SK-N-MC (cell line): Measurements from ENCODE around the gene HACD1.
"Not testable (repeated sequence)": the region's sequence is repeated elsewhere in the genome, so short reads cannot be mapped to it uniquely, and the experiment has no call there.

ENCODE experiments used
- DNase-seq: peaks from one replicate; pipeline ENCODE4 v3.0.0-alpha.2; 2011; ENCODE audit warnings: low read depth, low spot score
- H3K27ac ChIP-seq: fragments of 200-600 bp; sonication (generic); 2 replicates; pipeline ENCODE4 v1.5.1; 2016; ENCODE audit warnings: mixed run types
- H3K36me3 ChIP-seq: fragments of 200-600 bp; sonication (generic); 2 replicates; pipeline ENCODE4 v1.6.1; 2017; ENCODE audit warnings: antibody characterized with exemption, low read length, mixed read lengths; ENCODE audit not compliant: insufficient read depth
- H3K4me3 ChIP-seq: fragments of 200-600 bp; sonication (generic); 2 replicates; pipeline ENCODE4 v1.5.1; 2016
- H3K9ac ChIP-seq: fragments of 200-600 bp; sonication (generic); 2 replicates; pipeline ENCODE4 v1.8.0; 2017; ENCODE audit warnings: mixed run types, mixed read lengths; ENCODE audit not compliant: insufficient read length
- H3K9me3 ChIP-seq: fragments of 200-600 bp; sonication (generic); 2 replicates; pipeline ENCODE4 v1.6.1; 2017; ENCODE audit warnings: low read depth, mild to moderate bottlenecking, antibody characterized with exemption, low read length, moderate library complexity, mixed read lengths
- EZH2 ChIP-seq: fragments of 200-600 bp; sonication (generic); IDR thresholded peaks from one replicate; pipeline ENCODE4 v1.6.1; 2017; ENCODE audit warnings: antibody characterized with exemption
- FOXP2 ChIP-seq: optimal IDR thresholded peaks from 2 replicates; pipeline ENCODE3; 2011; ENCODE audit warnings: mild to moderate bottlenecking, moderate library complexity; ENCODE audit not compliant: insufficient read depth; ENCODE audit errors: extremely low read length, control extremely low read depth
- POLR2AphosphoS5 ChIP-seq: IDR thresholded peaks from 2 replicates; pipeline ENCODE4 v1.6.1; 2012; ENCODE audit warnings: mild to moderate bottlenecking, low read depth, low read length, borderline replicate concordance

HACD1 gene

GRCh38 chr10:17605936-17606335 is 11.2 kb downstream of the HACD1 start:
- Histone ChIP-seq H3K9ac (no peak overlapping the region), H3K9me3 (no peaks in the 10 kb centered on the region), H3K4me3 (no peak overlapping the region), H3K27ac (no peak overlapping the region), H3K36me3 (no peaks in the 10 kb centered on the region)
- no peak for DNase-seq
- TF ChIP-seq EZH2 = no peak
- no peak for TF ChIP-seq FOXP2
- TF ChIP-seq POLR2AphosphoS5 = no peak

DNA sequence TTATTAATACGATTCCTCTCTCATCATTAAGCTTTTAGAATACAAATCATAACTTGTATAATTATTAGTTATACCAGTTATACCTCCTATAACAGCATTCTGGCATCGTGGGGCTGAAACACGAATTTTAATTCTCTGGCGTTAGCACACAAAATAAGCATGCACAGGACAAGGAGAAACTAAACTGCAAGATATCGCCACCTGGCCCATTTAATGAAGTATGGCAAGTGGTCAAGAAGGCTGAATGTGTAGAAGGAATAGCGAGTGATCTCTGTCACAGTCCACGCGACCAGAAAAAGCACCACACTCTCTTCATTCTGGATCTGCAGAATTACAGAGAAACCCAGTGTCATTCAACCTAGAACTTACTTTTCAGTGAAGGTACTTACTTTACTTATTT is 18.1 kb downstream of the HACD1 start:
- no peak overlapping the region for H3K27ac ChIP-seq
- no peak overlapping the region for H3K9ac ChIP-seq
- no peak for TF ChIP-seq POLR2AphosphoS5
- no peak overlapping the region for H3K4me3 ChIP-seq
- no peaks in the 10 kb centered on the region for H3K36me3 ChIP-seq
- no peak for DNase-seq
- H3K9me3 ChIP-seq = no peaks in the 10 kb centered on the region

GRCh38 chr10:17597386-17597785 is 19.8 kb downstream of the HACD1 start:
- H3K9ac ChIP-seq = no peak overlapping the region
- H3K4me3 ChIP-seq = no peak overlapping the region
- no peaks in the 10 kb centered on the region for H3K9me3 ChIP-seq
- DNase-seq = no peak
- TF ChIP-seq FOXP2 = no peak
- TF ChIP-seq EZH2 = no peak
- TF ChIP-seq POLR2AphosphoS5 = no peak
- H3K36me3 ChIP-seq = no peaks in the 10 kb centered on the region
- H3K27ac ChIP-seq = no peak overlapping the region

DNA sequence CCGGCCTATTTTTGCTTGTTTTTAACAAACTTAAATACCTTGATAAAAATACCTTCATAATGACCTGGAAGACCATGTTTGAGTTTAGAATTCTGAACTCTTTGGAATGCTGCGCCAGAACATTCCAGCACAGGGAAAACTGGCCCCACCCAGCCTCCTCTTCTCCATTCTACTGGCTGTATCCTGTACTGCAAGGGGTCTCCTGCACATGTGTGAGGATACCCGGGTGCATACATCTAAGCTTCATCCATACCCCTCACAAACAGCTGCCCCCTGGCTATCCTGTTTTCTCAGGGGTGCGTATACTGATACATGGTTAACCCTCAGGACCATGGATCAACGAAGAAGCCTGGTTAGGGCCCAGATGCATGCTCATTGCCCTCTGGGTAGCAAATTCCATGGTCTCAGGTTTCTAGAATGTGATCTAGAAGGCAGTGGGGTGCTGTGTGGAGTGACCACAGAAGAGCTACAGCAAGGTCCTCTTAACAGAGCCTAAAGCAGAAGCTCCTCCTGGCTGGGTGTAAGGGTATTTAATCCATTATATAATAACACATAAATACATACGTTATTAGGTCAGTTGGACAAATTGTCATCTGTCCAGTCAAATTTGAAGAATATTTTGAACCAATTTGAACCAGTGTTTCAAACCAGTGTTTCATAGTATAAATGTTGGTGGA is 26.1 kb downstream of the HACD1 start:
- Histone ChIP-seq H3K27ac (no peak overlapping the region), H3K4me3 (no peak overlapping the region), H3K36me3 (no peaks in the 10 kb centered on the region), H3K9ac (no peak overlapping the region), H3K9me3 (no peaks in the 10 kb centered on the region)
- TF ChIP-seq FOXP2 (no peak), EZH2 (no peak), POLR2AphosphoS5 (no peak)
- DNase-seq = no peak

- H3K4me3 ChIP-seq, DNase-seq, H3K27ac ChIP-seq, H3K9ac ChIP-seq, H3K9me3 ChIP-seq, H3K36me3 ChIP-seq: not testable (repeated sequence)
Measured at GRCh38 chr10:17589316-17589715, 27.9 kb downstream of the HACD1 start.

GRCh38 chr10:17588420-17588819 is 28.8 kb downstream of the HACD1 start:
- TF ChIP-seq POLR2AphosphoS5 (no peak), FOXP2 (no peak), EZH2 (no peak)
- DNase-seq = no peak
- no peaks in the 10 kb centered on the region for H3K9me3 ChIP-seq
- H3K4me3 ChIP-seq = no peak overlapping the region
- H3K36me3 ChIP-seq = no peaks in the 10 kb centered on the region
- H3K27ac ChIP-seq = no peak overlapping the region
- H3K9ac ChIP-seq = no peak overlapping the region

- not testable (repeated sequence) for H3K36me3 ChIP-seq, H3K9me3 ChIP-seq, DNase-seq, H3K27ac ChIP-seq, H3K4me3 ChIP-seq, H3K9ac ChIP-seq
Measured at GRCh38 chr10:17587321-17587720, 29.9 kb downstream of the HACD1 start.

DNA sequence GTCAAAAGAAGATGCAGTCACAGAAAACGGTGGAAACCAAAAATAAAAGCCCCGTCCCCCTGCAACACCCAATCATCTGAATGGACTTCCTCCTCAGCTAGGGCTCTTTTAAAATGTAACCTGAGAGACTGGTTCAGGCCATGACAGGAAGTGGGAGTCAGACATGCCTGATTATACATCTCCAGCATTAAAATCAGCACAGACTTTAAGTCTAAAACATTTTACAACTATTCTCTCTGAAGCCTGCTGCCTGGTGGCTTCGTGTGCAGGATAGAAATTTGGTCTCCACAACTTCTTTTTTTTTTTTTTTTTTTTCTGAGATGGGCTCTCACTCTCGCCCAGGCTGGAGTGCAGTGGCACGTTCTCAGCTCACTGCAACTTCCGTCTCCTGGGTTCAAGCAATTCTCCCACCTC is 30.3 kb downstream of the HACD1 start:
- Histone ChIP-seq H3K36me3 (no peaks in the 10 kb centered on the region), H3K4me3 (no peak overlapping the region), H3K9me3 (no peaks in the 10 kb centered on the region), H3K27ac (no peak overlapping the region), H3K9ac (no peak overlapping the region)
- DNase-seq = no peak
- no peak for TF ChIP-seq FOXP2
- TF ChIP-seq EZH2 = no peak
- no peak for TF ChIP-seq POLR2AphosphoS5

DNA sequence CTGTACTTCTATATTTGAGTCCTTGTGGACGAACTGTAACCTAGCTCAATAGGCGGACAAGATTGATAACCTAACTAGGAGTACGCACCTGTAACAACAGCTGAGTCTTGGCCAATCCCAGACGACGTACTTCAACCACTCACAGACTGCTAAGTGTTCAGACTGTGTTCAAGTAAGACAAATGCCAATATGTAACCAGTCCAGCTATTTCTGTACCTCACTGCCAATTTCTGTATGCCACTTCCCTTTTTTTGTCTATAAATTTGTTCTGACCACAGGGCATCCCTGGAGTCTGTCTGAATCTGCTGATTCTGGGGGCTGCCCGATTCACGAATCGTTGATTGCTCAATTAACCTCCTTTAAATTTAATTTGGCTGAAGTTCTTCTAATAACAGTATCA is 32.2 kb downstream of the HACD1 start:
- Histone ChIP-seq H3K36me3 (no peaks in the 10 kb centered on the region), H3K9me3 (no peaks in the 10 kb centered on the region), H3K9ac (no peak overlapping the region), H3K27ac (no peak overlapping the region), H3K4me3 (no peak overlapping the region)
- no peak for DNase-seq
- no peak for TF ChIP-seq FOXP2
- TF ChIP-seq POLR2AphosphoS5 = no peak
- TF ChIP-seq EZH2 = no peak

DNA sequence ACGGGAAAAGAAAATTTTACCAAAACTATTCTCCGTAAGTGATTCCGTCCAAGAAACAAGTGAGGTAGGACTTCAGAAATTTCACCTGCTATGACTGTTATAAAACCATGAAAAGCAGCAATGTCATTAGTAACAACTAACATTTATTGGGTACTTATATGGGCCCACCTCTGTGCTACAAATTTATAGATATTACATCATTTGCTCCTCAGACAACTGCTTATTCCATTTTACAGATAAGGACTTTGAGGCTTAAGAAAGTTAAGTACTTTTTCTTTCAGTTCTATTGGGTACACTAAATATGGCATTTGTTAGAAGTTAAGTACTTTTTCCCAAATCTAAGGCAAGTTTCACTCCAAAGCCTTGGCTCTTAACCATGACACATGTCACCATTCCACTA is 36.3 kb downstream of the HACD1 start:
- no peak for DNase-seq
- H3K9me3 ChIP-seq = no peaks in the 10 kb centered on the region
- TF ChIP-seq EZH2 (no peak), FOXP2 (no peak), POLR2AphosphoS5 (no peak)
- H3K9ac ChIP-seq = no peak overlapping the region
- H3K4me3 ChIP-seq = no peak overlapping the region
- H3K36me3 ChIP-seq = no peaks in the 10 kb centered on the region
- no peak overlapping the region for H3K27ac ChIP-seq
